SK-N-SH (cell line): ENCODE measurements around the gene RAMACL.

Experiments
- CTCF ChIP-seq: fragments of 200-600 bp; sonication (generic); IDR thresholded peaks from 2 replicates; pipeline ENCODE4 v1.6.1; 2017; ENCODE audit warnings: antibody characterized with exemption, mild to moderate bottlenecking, moderate library complexity
- EZH2phosphoT487 ChIP-seq: fragments of 200-600 bp; sonication (generic); IDR thresholded peaks from 2 replicates; pipeline ENCODE4 v1.6.1; 2017; ENCODE audit warnings: low read depth, mixed run types, mild to moderate bottlenecking, antibody characterized with exemption, moderate library complexity, borderline replicate concordance
- GABPA ChIP-seq: IDR thresholded peaks from 2 replicates; pipeline ENCODE4 v1.4.0; 2012; ENCODE audit warnings: low read depth, mild to moderate bottlenecking
- GATA2 ChIP-seq: sonication (generic); formaldehyde crosslinking; IDR thresholded peaks from 2 replicates; pipeline ENCODE4 v1.5.0; 2020; ENCODE audit warnings: mild to moderate bottlenecking, missing genetic modification reagents
- JUND ChIP-seq: IDR thresholded peaks from 2 replicates; pipeline ENCODE4 v1.4.0; 2012
- MAX ChIP-seq: IDR thresholded peaks from 2 replicates; pipeline ENCODE4 v1.4.0; 2012; ENCODE audit warnings: low read depth
- PBX3 ChIP-seq: IDR thresholded peaks from 2 replicates; pipeline ENCODE4; 2012
- POLR2AphosphoS5 ChIP-seq: IDR thresholded peaks from 2 replicates; pipeline ENCODE4 v1.6.1; 2012; ENCODE audit warnings: low read depth, low read length
- RCOR1 ChIP-seq: fragments of 150-350 bp; IDR thresholded peaks from 2 replicates; pipeline ENCODE4 v1.6.1; 2017; ENCODE audit warnings: antibody characterized with exemption, low read length
- RFX5 ChIP-seq: IDR thresholded peaks from 2 replicates; pipeline ENCODE4 v1.6.1; 2012; ENCODE audit warnings: mild to moderate bottlenecking, improper control_type of control experiment, low read length
- SMC3 ChIP-seq: IDR thresholded peaks from 2 replicates; pipeline ENCODE4 v1.6.1; 2012; ENCODE audit warnings: low read depth, low read length, improper control_type of control experiment
- TAF1 ChIP-seq: IDR thresholded peaks from 2 replicates; pipeline ENCODE4 v1.6.1; 2012; ENCODE audit warnings: low read depth, mild to moderate bottlenecking, low read length, moderate library complexity, borderline replicate concordance
- USF2 ChIP-seq: fragments of 150-350 bp; IDR thresholded peaks from 2 replicates; pipeline ENCODE4 v1.6.1; 2017; ENCODE audit warnings: antibody characterized with exemption, low read length, low read depth, borderline replicate concordance

- TF ChIP-seq RFX5 (no peak), RCOR1 (no peak), CTCF (no peak), POLR2AphosphoS5 (no peak), JUND (no peak), SMC3 (no peak), PBX3 (no peak), MAX (no peak), USF2 (no peak), TAF1 (no peak), GABPA (no peak), GATA2 (CRISPR knock-in tag) (no peak), EZH2phosphoT487 (no peak)
Measured at GRCh38 chr6:166582258-166582657, 4.2 kb downstream of the RAMACL start.
